Body of pancreas (tissue), 4 donors: ENCODE data around the gene KIF17.
A peak's percentile ranks its signal among the peaks of the same experiment; 100 is the strongest.

Source experiments
- POLR2A ChIP-seq, 3 donors: fragments of 450-650 bp; IDR thresholded peaks; one replicate each; pipeline ENCODE4 v1.6.1; 2016; ENCODE audit warnings: antibody characterized with exemption in 3 of 3, mild to moderate bottlenecking in 2 of 3
- TF ChIP-seq, protein P1 (sequence below), 7 experiments: fragments of 450-650 bp in 4 of 7; fragments of 200-600 bp in 3 of 7; sonication (generic) in 3 of 7; IDR thresholded peaks; one replicate each; pipeline ENCODE4 v1.5.1; 2016 to 2019; ENCODE audit warnings: antibody characterized with exemption in 7 of 7

DNA sequence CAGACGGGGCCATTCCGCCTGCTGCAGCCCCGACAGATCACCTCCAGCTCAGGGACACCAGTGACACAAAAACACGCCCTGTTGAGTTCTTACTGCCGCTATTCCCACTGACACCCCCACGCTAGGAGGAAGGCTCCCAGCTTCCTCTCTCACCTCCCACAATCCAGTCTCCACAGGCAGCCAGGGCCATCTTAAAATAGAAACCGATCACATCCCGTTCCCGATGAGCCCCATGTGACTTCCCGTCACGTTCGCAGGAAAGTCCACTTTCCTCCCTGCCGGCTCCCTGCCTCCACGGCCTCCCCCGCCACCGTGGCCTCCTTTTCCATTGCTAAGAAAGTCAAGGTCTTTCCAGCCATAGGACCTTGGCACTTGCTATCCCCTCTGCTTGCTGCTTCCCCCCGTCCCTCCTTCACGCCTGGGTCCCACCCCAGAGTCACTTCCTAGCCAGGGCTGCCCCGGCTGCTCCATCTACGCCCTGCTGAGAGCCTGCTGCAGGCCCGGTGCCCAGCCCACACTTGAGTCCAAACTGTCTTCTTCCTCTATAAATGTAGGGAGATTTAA lies 32.6 kb downstream of the KIF17 start:
- TF ChIP-seq, protein P1, sequence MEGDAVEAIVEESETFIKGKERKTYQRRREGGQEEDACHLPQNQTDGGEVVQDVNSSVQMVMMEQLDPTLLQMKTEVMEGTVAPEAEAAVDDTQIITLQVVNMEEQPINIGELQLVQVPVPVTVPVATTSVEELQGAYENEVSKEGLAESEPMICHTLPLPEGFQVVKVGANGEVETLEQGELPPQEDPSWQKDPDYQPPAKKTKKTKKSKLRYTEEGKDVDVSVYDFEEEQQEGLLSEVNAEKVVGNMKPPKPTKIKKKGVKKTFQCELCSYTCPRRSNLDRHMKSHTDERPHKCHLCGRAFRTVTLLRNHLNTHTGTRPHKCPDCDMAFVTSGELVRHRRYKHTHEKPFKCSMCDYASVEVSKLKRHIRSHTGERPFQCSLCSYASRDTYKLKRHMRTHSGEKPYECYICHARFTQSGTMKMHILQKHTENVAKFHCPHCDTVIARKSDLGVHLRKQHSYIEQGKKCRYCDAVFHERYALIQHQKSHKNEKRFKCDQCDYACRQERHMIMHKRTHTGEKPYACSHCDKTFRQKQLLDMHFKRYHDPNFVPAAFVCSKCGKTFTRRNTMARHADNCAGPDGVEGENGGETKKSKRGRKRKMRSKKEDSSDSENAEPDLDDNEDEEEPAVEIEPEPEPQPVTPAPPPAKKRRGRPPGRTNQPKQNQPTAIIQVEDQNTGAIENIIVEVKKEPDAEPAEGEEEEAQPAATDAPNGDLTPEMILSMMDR (IDR thresholded peaks at IDR 0.05) = no peak
- TF ChIP-seq POLR2A (IDR thresholded peaks at IDR 0.05) = peak in 1 of 3 donors; percentile 13
